Stimulated activated CD4-positive, alpha-beta T cell treated with anti-CD3 and anti-CD28 coated beads, TNF-alpha, amount 100 ng/mL, for 4 hours (primary cell): ENCODE data around the gene NFIX.
A peak's percentile ranks its signal among the peaks of the same experiment; 100 is the strongest.
"Not testable (repeated sequence)": the region's sequence is repeated elsewhere in the genome, so short reads cannot be mapped to it uniquely, and the experiment has no call there.

ENCODE experiments used
- DNase-seq, 3 experiments: peaks; one replicate each; pipeline ENCODE4 v3.0.0-alpha.2; 2020; ENCODE audit warnings: low read depth in 3 of 3

NFIX gene

GRCh38 chr19:12957389-12957952 lies 37.8 kb upstream of the NFIX start:
- DNase-seq: not testable (repeated sequence)

- no peak for DNase-seq
Measured at GRCh38 chr19:12959481-12959880, 35.8 kb upstream of the NFIX start.

- DNase-seq: peak; percentile 68 to 75 (median 72)
Measured at GRCh38 chr19:12965017-12965811, 30.1 kb upstream of the NFIX start.

GRCh38 chr19:12965812-12966135 lies 29.5 kb upstream of the NFIX start:
- DNase-seq: no peak

- DNase-seq: no peak
Measured at GRCh38 chr19:12967907-12968306, 27.4 kb upstream of the NFIX start.

- DNase-seq: no peak
Measured at GRCh38 chr19:12969292-12969988, 25.8 kb upstream of the NFIX start, which contains the start of gene DAND5. DAND5 (plus strand) TSS chr19:12969576; CDS start chr19:12969661, 85 bp downstream.

GRCh38 chr19:12970070-12970820 lies 25.0 kb upstream of the NFIX start:
- no peak for DNase-seq

GRCh38 chr19:12973236-12973635 lies 22.0 kb upstream of the NFIX start:
- DNase-seq: no peak

GRCh38 chr19:12974301-12975220 lies 20.7 kb upstream of the NFIX start:
- DNase-seq: no peak

- no peak for DNase-seq
Measured at GRCh38 chr19:12975221-12975741, 20.0 kb upstream of the NFIX start.

- DNase-seq: not testable (repeated sequence)
Measured at GRCh38 chr19:12976109-12976508, 19.2 kb upstream of the NFIX start.

GRCh38 chr19:12979974-12980373 lies 15.3 kb upstream of the NFIX start:
- no peak for DNase-seq

- no peak for DNase-seq
Measured at GRCh38 chr19:12982648-12983047, 12.6 kb upstream of the NFIX start.

- DNase-seq: no peak
Measured at GRCh38 chr19:12983091-12983490, 12.2 kb upstream of the NFIX start.

GRCh38 chr19:12983542-12984142 lies 11.6 kb upstream of the NFIX start:
- DNase-seq: peak; percentile 67 to 78 (median 75)

GRCh38 chr19:12984143-12984627 lies 11.1 kb upstream of the NFIX start:
- no peak for DNase-seq

GRCh38 chr19:12984683-12985048 lies 10.6 kb upstream of the NFIX start:
- no peak for DNase-seq

- no peak for DNase-seq
Measured at GRCh38 chr19:12985049-12985776, 10.1 kb upstream of the NFIX start.

- no peak for DNase-seq
Measured at GRCh38 chr19:12986726-12987125, 8.5 kb upstream of the NFIX start.

- DNase-seq: no peak
Measured at GRCh38 chr19:12987190-12987589, 8.1 kb upstream of the NFIX start.
